H9 (cell line): ENCODE data around the gene SPTBN5. TPM values are rescaled to one million over a fixed set of nuclear protein-coding genes. Genes with fewer than 3 reads are reported as not detected.

Experiments used
- DNase-seq: peaks from one replicate; pipeline ENCODE4 v3.0.0-alpha.2; 2017
- H2AFZ ChIP-seq: one replicate; pipeline ENCODE4 v1.6.1; 2013; ENCODE audit warnings: mild to moderate bottlenecking, low read length, control low read depth, moderate library complexity
- H2AK5ac ChIP-seq: 2 replicates; pipeline ENCODE4 v1.6.1; 2013; ENCODE audit warnings: low read length, control low read depth, mixed read lengths; ENCODE audit not compliant: insufficient read length
- H2BK120ac ChIP-seq: one replicate; pipeline ENCODE4 v1.6.1; 2013; ENCODE audit warnings: low read depth, mild to moderate bottlenecking, low read length, control low read depth, inconsistent platforms; ENCODE audit not compliant: poor library complexity, severe bottlenecking
- H2BK12ac ChIP-seq: 2 replicates; pipeline ENCODE4 v1.6.1; 2013; ENCODE audit warnings: low read length, control low read depth, mixed read lengths, low read depth; ENCODE audit not compliant: insufficient read length
- H2BK15ac ChIP-seq: 2 replicates; pipeline ENCODE4 v1.6.1; 2013; ENCODE audit warnings: low read depth, low read length, control low read depth
- H2BK20ac ChIP-seq: one replicate; pipeline ENCODE4 v1.6.1; 2013; ENCODE audit warnings: low read depth, mild to moderate bottlenecking, low read length, control low read depth, inconsistent platforms; ENCODE audit not compliant: poor library complexity, severe bottlenecking
- H2BK5ac ChIP-seq: 2 replicates; pipeline ENCODE4 v1.6.1; 2013; ENCODE audit warnings: low read length, control low read depth, mixed read lengths; ENCODE audit not compliant: insufficient read length
- H3K14ac ChIP-seq: 2 replicates; pipeline ENCODE4 v1.6.1; 2013; ENCODE audit warnings: low read length, control low read depth; ENCODE audit not compliant: insufficient read depth
- H3K18ac ChIP-seq: 2 replicates; pipeline ENCODE4 v1.6.1; 2013; ENCODE audit warnings: low read depth, mild to moderate bottlenecking, mixed read lengths, low read length, control low read depth; ENCODE audit not compliant: insufficient read length
- H3K23ac ChIP-seq: 2 replicates; pipeline ENCODE4 v1.6.1; 2013; ENCODE audit warnings: low read length, control low read depth, mixed read lengths, low read depth; ENCODE audit not compliant: insufficient read length
- H3K23me2 ChIP-seq: 2 replicates; pipeline ENCODE4 v1.6.1; 2013; ENCODE audit warnings: low read depth, mild to moderate bottlenecking, mixed read lengths, low read length, control low read depth; ENCODE audit not compliant: insufficient read length, poor library complexity, severe bottlenecking
- H3K27ac ChIP-seq: 2 replicates; pipeline ENCODE4 v1.5.1; 2013; ENCODE audit warnings: low read length, control low read depth, mixed read lengths, low read depth; ENCODE audit not compliant: insufficient read length
- H3K27me3 ChIP-seq: 2 replicates; pipeline ENCODE4 v1.6.1; 2013; ENCODE audit warnings: low read length, control low read depth, inconsistent platforms; ENCODE audit not compliant: insufficient read depth
- H3K4ac ChIP-seq: 2 replicates; pipeline ENCODE4 v1.6.1; 2013; ENCODE audit warnings: low read depth, mild to moderate bottlenecking, control low read depth, inconsistent platforms, low read length, moderate library complexity
- H3K4me1 ChIP-seq: 2 replicates; pipeline ENCODE4 v1.6.1; 2013; ENCODE audit warnings: low read length, control low read depth, inconsistent platforms; ENCODE audit not compliant: insufficient read depth
- H3K4me2 ChIP-seq: 2 replicates; pipeline ENCODE4 v1.6.1; 2013; ENCODE audit warnings: low read length, control low read depth, mixed read lengths; ENCODE audit not compliant: insufficient read length, insufficient read depth
- H3K56ac ChIP-seq: 2 replicates; pipeline ENCODE4 v1.6.1; 2013; ENCODE audit warnings: low read depth, mild to moderate bottlenecking, mixed read lengths, low read length, control low read depth; ENCODE audit not compliant: insufficient read length
- H3K79me1 ChIP-seq: 2 replicates; pipeline ENCODE4 v1.6.1; 2013; ENCODE audit warnings: low read depth, mild to moderate bottlenecking, moderate library complexity, low read length, control low read depth, inconsistent platforms; ENCODE audit not compliant: insufficient read depth, poor library complexity, severe bottlenecking
- H3K79me2 ChIP-seq: 2 replicates; pipeline ENCODE4 v1.6.1; 2013; ENCODE audit warnings: low read length, control low read depth, inconsistent platforms; ENCODE audit not compliant: insufficient read depth
- H3K9ac ChIP-seq: 2 replicates; pipeline ENCODE4 v1.6.1; 2013; ENCODE audit warnings: low read length, control low read depth, mixed read lengths; ENCODE audit not compliant: insufficient read length; ENCODE audit errors: extremely low read depth
- H3K9me3 ChIP-seq: one replicate; pipeline ENCODE4 v1.6.1; 2013; ENCODE audit warnings: low read depth, low read length, inconsistent platforms; ENCODE audit not compliant: control insufficient read depth
- H3T11ph ChIP-seq: one replicate; pipeline ENCODE4 v1.6.1; 2013; ENCODE audit warnings: mild to moderate bottlenecking, low read length, control low read depth, inconsistent platforms
- H4K20me1 ChIP-seq: one replicate; pipeline ENCODE4 v1.6.1; 2013; ENCODE audit not compliant: control insufficient read depth, insufficient read length, insufficient read depth
- H4K5ac ChIP-seq: 2 replicates; pipeline ENCODE4 v1.6.1; 2013; ENCODE audit warnings: low read depth, mild to moderate bottlenecking, mixed read lengths, low read length, control low read depth; ENCODE audit not compliant: insufficient read length
- H4K8ac ChIP-seq: replicated peaks from 2 replicates; pipeline ENCODE4 v1.6.1; 2013; ENCODE audit warnings: low read length, control low read depth, mixed read lengths, low read depth; ENCODE audit not compliant: insufficient read length
- H4K91ac ChIP-seq: 2 replicates; pipeline ENCODE4 v1.6.1; 2013; ENCODE audit warnings: low read depth, mild to moderate bottlenecking, moderate library complexity, mixed read lengths, low read length, control low read depth; ENCODE audit not compliant: insufficient read length
- H3K27ac Mint-ChIP-seq, 3 experiments: 2 replicates in 2 of 3; 3 replicates in 1 of 3; pipeline ENCODE4 v1.8.0; 2020 to 2021; ENCODE audit warnings: mixed read lengths in 3 of 3, mild to moderate bottlenecking in 1 of 3, moderate library complexity in 1 of 3
- H3K27me3 Mint-ChIP-seq: 2 replicates; pipeline ENCODE4 v1.8.0; 2021; ENCODE audit warnings: low read depth, mild to moderate bottlenecking, moderate library complexity, mixed read lengths
- H3K36me3 Mint-ChIP-seq, 3 experiments: 2 replicates in 2 of 3; 3 replicates in 1 of 3; pipeline ENCODE4 v1.8.0; 2020 to 2021; ENCODE audit warnings: low read depth in 3 of 3, mixed read lengths in 3 of 3; ENCODE audit not compliant: insufficient read depth in 1 of 3
- H3K4me1 Mint-ChIP-seq, 2 experiments: 2 replicates each; pipeline ENCODE4 v1.8.0; 2020; ENCODE audit warnings: mixed read lengths in 2 of 2
- H3K4me3 Mint-ChIP-seq, 2 experiments: 2 replicates in 1 of 2; 3 replicates in 1 of 2; pipeline ENCODE4 v1.8.0; 2020 to 2021; ENCODE audit warnings: mild to moderate bottlenecking in 2 of 2, mixed read lengths in 2 of 2, moderate library complexity in 1 of 2
- H3K9me3 Mint-ChIP-seq, 2 experiments: 2 replicates in 1 of 2; 3 replicates in 1 of 2; pipeline ENCODE4 v1.8.0; 2020; ENCODE audit warnings: mild to moderate bottlenecking in 2 of 2, mixed read lengths in 2 of 2, moderate library complexity in 1 of 2
- WGBS: extraction: QIAGEN DNeasy Blood & Tissue Kit; methylation state at CpG from one replicate; pipeline ENCODE4 v1.1.7; 2013; ENCODE audit warnings: missing lambda C conversion rate, low lambda C conversion rate, mixed read lengths; ENCODE audit not compliant: insufficient read length; ENCODE audit errors: extremely low coverage; 5-methylcytosine and 5-hydroxymethylcytosine counted together
- total RNA-seq: library from RNA; stranded (reverse); gene quantifications from 2 replicates; pipeline ENCODE4 v1.2.1, GENCODE V29; 2021
- TF ChIP-seq, protein P1 (sequence below): fragments of 200-600 bp; sonication (generic); conservative IDR thresholded peaks from 3 replicates; pipeline ENCODE4 v1.8.0; 2021; ENCODE audit warnings: antibody characterized with exemption, mild to moderate bottlenecking

The SPTBN5 gene
- total RNA-seq, 1 experiment from 2014 or later = 0.90 TPM

DNA sequence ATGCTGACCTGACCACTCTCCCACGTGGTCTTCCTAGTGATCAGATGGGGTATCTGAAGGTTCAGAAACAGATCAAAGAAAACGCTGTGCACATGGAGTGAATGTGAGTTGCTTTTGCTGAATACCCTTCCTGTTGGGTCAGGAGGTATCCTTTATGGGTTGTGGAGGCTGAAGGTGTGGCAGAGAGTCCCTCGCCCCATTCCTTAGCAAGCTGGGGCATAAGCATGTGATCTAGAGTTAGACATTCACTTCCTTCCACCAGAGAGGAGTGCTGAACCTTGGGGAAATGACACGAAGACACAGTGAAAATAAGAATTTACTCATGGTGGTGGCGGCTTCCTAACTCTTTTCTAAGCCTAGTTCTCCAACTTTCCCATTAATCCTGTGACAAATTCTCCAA is 27.8 kb upstream of the SPTBN5 start:
- H3K18ac ChIP-seq = no peak overlapping the region
- no peaks in the 10 kb centered on the region for H3K27me3 Mint-ChIP-seq
- no peak overlapping the region for H3K4ac ChIP-seq
- H3K23me2 ChIP-seq = no peaks in the 10 kb centered on the region
- no peak for DNase-seq
- no peak overlapping the region for H3K4me3 Mint-ChIP-seq
- H2BK120ac ChIP-seq = no peak overlapping the region
- no peak overlapping the region for H3K56ac ChIP-seq
- peak overlapping the region in 2 of 3 experiments; percentile 88; a peak in 2 of 7 replicates for H3K27ac Mint-ChIP-seq
- no peak overlapping the region for H3K14ac ChIP-seq
- no peaks in the 10 kb centered on the region for H3K27me3 ChIP-seq
- H3K4me1 ChIP-seq = no peaks in the 10 kb centered on the region
- no peak overlapping the region for H2BK15ac ChIP-seq
- peaks cover 1 to 5% of the 10 kb centered on the region in 2 experiments; a peak in 3 of 4 replicates for H3K4me1 Mint-ChIP-seq
- peaks cover 4 to 31% (median 15%) of the 10 kb centered on the region in 3 experiments; a peak in 6 of 7 replicates for H3K36me3 Mint-ChIP-seq
- no peaks in the 10 kb centered on the region for H3K9me3 Mint-ChIP-seq
- H2AFZ ChIP-seq = no peak overlapping the region
- no peak overlapping the region for H3K27ac ChIP-seq
- H3K23ac ChIP-seq = no peak overlapping the region
- no peak overlapping the region for H2BK12ac ChIP-seq
- no CpG with 5 or more reads among the region's 5 CpGs for WGBS
- H3K4me2 ChIP-seq = no peak overlapping the region
- no peaks in the 10 kb centered on the region for H3K9me3 ChIP-seq
- H2BK20ac ChIP-seq = no peak overlapping the region
- no peaks in the 10 kb centered on the region for H3K79me1 ChIP-seq
- no peak overlapping the region for H4K8ac ChIP-seq
- H3K79me2 ChIP-seq = no peaks in the 10 kb centered on the region
- H4K20me1 ChIP-seq = no peaks in the 10 kb centered on the region
- TF ChIP-seq, protein P1, sequence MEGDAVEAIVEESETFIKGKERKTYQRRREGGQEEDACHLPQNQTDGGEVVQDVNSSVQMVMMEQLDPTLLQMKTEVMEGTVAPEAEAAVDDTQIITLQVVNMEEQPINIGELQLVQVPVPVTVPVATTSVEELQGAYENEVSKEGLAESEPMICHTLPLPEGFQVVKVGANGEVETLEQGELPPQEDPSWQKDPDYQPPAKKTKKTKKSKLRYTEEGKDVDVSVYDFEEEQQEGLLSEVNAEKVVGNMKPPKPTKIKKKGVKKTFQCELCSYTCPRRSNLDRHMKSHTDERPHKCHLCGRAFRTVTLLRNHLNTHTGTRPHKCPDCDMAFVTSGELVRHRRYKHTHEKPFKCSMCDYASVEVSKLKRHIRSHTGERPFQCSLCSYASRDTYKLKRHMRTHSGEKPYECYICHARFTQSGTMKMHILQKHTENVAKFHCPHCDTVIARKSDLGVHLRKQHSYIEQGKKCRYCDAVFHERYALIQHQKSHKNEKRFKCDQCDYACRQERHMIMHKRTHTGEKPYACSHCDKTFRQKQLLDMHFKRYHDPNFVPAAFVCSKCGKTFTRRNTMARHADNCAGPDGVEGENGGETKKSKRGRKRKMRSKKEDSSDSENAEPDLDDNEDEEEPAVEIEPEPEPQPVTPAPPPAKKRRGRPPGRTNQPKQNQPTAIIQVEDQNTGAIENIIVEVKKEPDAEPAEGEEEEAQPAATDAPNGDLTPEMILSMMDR = no peak
- H2AK5ac ChIP-seq = no peak overlapping the region
- no peak overlapping the region for H4K5ac ChIP-seq
- no peak overlapping the region for H3T11ph ChIP-seq
- no peak overlapping the region for H2BK5ac ChIP-seq
- no peak overlapping the region for H4K91ac ChIP-seq
- no peak overlapping the region for H3K9ac ChIP-seq
